IMR-90 (cell line): ENCODE data around the gene TMEM140. TPM values are rescaled to one million over a fixed set of nuclear protein-coding genes. Genes with fewer than 3 reads are reported as not detected.

Experiments
- ATAC-seq: fragments of 200-7000 bp; cut with Tn5 transposase; 2 replicates; pipeline ENCODE4 v1.9.1; 2020; ENCODE audit warnings: low read depth, mild to moderate bottlenecking, moderate library complexity
- BruUV-seq: library from RNA; stranded (reverse); fragments of 400-500 nt; replicated peaks from 2 replicates; lab custom pipeline; 2021; lab: Mats Ljungman, UMichigan
- CTCF ChIA-PET: fragments of 300-600 bp; formaldehyde crosslinking; extraction: SDS; loops from one replicate; lab custom pipeline; 2021; ENCODE audit warnings: antibody characterized with exemption; lab: Yijun Ruan, JAX
- POLR2A ChIA-PET: fragments of 300-600 bp; sonication (Branson Sonifier 250); formaldehyde crosslinking; loops from one replicate; lab custom pipeline; 2022; ENCODE audit warnings: antibody characterized with exemption; ENCODE audit not compliant: unreplicated experiment; lab: Charles Lee
- DNase-seq: peaks from one replicate; pipeline ENCODE4 v3.0.0; 2013
- H2AFZ ChIP-seq: replicated peaks from 2 replicates; pipeline ENCODE3; 2013; ENCODE audit warnings: low read length, mild to moderate bottlenecking; ENCODE audit not compliant: poor library complexity
- H2AK5ac ChIP-seq: 2 replicates; pipeline ENCODE4 v1.6.1; 2013; ENCODE audit warnings: low read depth, low read length, inconsistent platforms
- H2AK9ac ChIP-seq: replicated peaks from 2 replicates; pipeline ENCODE3; 2013; ENCODE audit warnings: mild to moderate bottlenecking, low read depth, low read length, moderate library complexity; ENCODE audit not compliant: poor library complexity
- H2BK120ac ChIP-seq: 2 replicates; pipeline ENCODE4 v1.6.1; 2013; ENCODE audit warnings: low read depth, low read length, inconsistent platforms
- H2BK15ac ChIP-seq: 3 replicates; pipeline ENCODE4 v1.6.1; 2013; ENCODE audit warnings: low read depth, low read length, inconsistent platforms
- H2BK20ac ChIP-seq: 2 replicates; pipeline ENCODE4 v1.6.1; 2013; ENCODE audit warnings: low read depth, mild to moderate bottlenecking, inconsistent platforms, low read length, moderate library complexity
- H2BK5ac ChIP-seq: 2 replicates; pipeline ENCODE4 v1.6.1; 2013; ENCODE audit warnings: mild to moderate bottlenecking, low read depth, low read length, inconsistent platforms; ENCODE audit not compliant: poor library complexity, severe bottlenecking
- H3K14ac ChIP-seq: replicated peaks from 2 replicates; pipeline ENCODE4 v1.6.1; 2013; ENCODE audit warnings: low read depth, low read length, inconsistent platforms
- H3K18ac ChIP-seq: 2 replicates; pipeline ENCODE4 v1.6.1; 2013; ENCODE audit warnings: low read depth, low read length, control low read depth
- H3K23ac ChIP-seq: 2 replicates; pipeline ENCODE4 v1.6.1; 2013; ENCODE audit warnings: low read depth, low read length, inconsistent platforms
- H3K27ac ChIP-seq: 2 replicates; pipeline ENCODE4 v1.5.1; 2013; ENCODE audit warnings: mild to moderate bottlenecking, control low read depth, low read length; ENCODE audit not compliant: insufficient read depth
- H3K27me3 ChIP-seq: 2 replicates; pipeline ENCODE4 v1.6.1; 2013; ENCODE audit warnings: low read length; ENCODE audit not compliant: control insufficient read depth, insufficient read depth
- H3K36me3 ChIP-seq: 2 replicates; pipeline ENCODE4 v1.6.1; 2013; ENCODE audit warnings: low read length, mixed read lengths; ENCODE audit not compliant: control insufficient read depth, insufficient read depth
- H3K4ac ChIP-seq: 2 replicates; pipeline ENCODE4 v1.6.1; 2013; ENCODE audit warnings: low read depth, low read length, inconsistent platforms
- H3K4me1 ChIP-seq: 2 replicates; pipeline ENCODE4 v1.6.1; 2013; ENCODE audit warnings: low read length, mixed read lengths; ENCODE audit not compliant: control insufficient read depth, insufficient read depth
- H3K4me2 ChIP-seq: 2 replicates; pipeline ENCODE4 v1.6.1; 2013; ENCODE audit warnings: low read depth, mild to moderate bottlenecking, control low read depth, low read length, moderate library complexity
- H3K4me3 ChIP-seq: 2 replicates; pipeline ENCODE4 v1.5.1; 2013; ENCODE audit warnings: low read depth, mild to moderate bottlenecking, control low read depth, low read length, moderate library complexity; ENCODE audit not compliant: insufficient read depth
- H3K56ac ChIP-seq: 2 replicates; pipeline ENCODE4 v1.6.1; 2013; ENCODE audit warnings: low read length, inconsistent platforms; ENCODE audit not compliant: insufficient read depth; ENCODE audit errors: extremely low read depth
- H3K79me1 ChIP-seq, 2 experiments: 2 replicates each; pipeline ENCODE4 v1.6.1; 2013; ENCODE audit warnings: low read length in 2 of 2, inconsistent platforms in 1 of 2, low read depth in 1 of 2
- H3K9ac ChIP-seq: 2 replicates; pipeline ENCODE4 v1.6.1; 2013; ENCODE audit warnings: low read depth, low read length, control low read depth
- H3K9me1 ChIP-seq: 2 replicates; pipeline ENCODE4 v1.6.1; 2013; ENCODE audit warnings: low read length, inconsistent platforms; ENCODE audit not compliant: insufficient read depth
- H3K9me3 ChIP-seq: 2 replicates; pipeline ENCODE4 v1.6.1; 2013; ENCODE audit warnings: low read length; ENCODE audit not compliant: control insufficient read depth, insufficient read depth
- H4K20me1 ChIP-seq: 2 replicates; pipeline ENCODE4 v1.6.1; 2013; ENCODE audit warnings: low read length, inconsistent platforms; ENCODE audit not compliant: insufficient read depth
- H4K5ac ChIP-seq: 2 replicates; pipeline ENCODE4 v1.6.1; 2013; ENCODE audit warnings: mild to moderate bottlenecking, low read depth, low read length, control low read depth
- H4K8ac ChIP-seq, 2 experiments: 2 replicates each; pipeline ENCODE4 v1.6.1; 2013; ENCODE audit warnings: low read depth in 2 of 2, low read length in 2 of 2, control low read depth in 1 of 2, inconsistent platforms in 1 of 2
- H4K91ac ChIP-seq: 2 replicates; pipeline ENCODE4 v1.6.1; 2013; ENCODE audit warnings: low read depth, low read length, inconsistent platforms; ENCODE audit not compliant: insufficient read depth
- CEBPB ChIP-seq: IDR thresholded peaks from 2 replicates; pipeline ENCODE4 v1.6.1; 2012; ENCODE audit warnings: low read depth, low read length, improper control_type of control experiment
- CHD1 ChIP-seq: IDR thresholded peaks from 2 replicates; pipeline ENCODE4 v1.6.1; 2012; ENCODE audit warnings: low read depth, low read length, improper control_type of control experiment
- RCOR1 ChIP-seq: IDR thresholded peaks from 2 replicates; pipeline ENCODE4 v1.6.1; 2012; ENCODE audit warnings: mild to moderate bottlenecking, low read length, improper control_type of control experiment; ENCODE audit not compliant: insufficient replicate concordance
- WGBS, 2 experiments: methylation state at CpG; one replicate each; pipeline versions ENCODE4 v1.1.5 to v1.1.7; 2013; ENCODE audit warnings: missing lambda C conversion rate in 2 of 2; ENCODE audit not compliant: insufficient read length in 1 of 2; ENCODE audit errors: extremely low coverage in 2 of 2; 5-methylcytosine and 5-hydroxymethylcytosine counted together
- dilution Hi-C: fragments of 300-500 bp; cut with HindIII; formaldehyde crosslinking; loops from one replicate; pipeline ENCODE4 v1.14.3; 2018; ENCODE audit warnings: low sequenced_read_pairs; ENCODE audit not compliant: unreplicated experiment
- in situ Hi-C: fragments of 300-500 bp; cut with MboI; formaldehyde crosslinking; loops from 3 replicates; pipeline ENCODE4 v1.14.3; 2019; ENCODE audit warnings: low sequenced_read_pairs, inconsistent platforms, mixed read lengths
- intact Hi-C: fragments of 100-400 bp; cut with micrococcal nuclease; formaldehyde crosslinking; loops from 2 replicates; pipeline ENCODE4 v1.10.0; 2022
- polyA plus RNA-seq, 3 experiments: library from polyadenylated mRNA; depleted of rRNA; stranded (reverse); fragments of >200 nt; gene quantifications; 2 replicates each; pipeline ENCODE4 v1.2.3, GENCODE V29; 2012; ENCODE audit warnings: low replicate concordance in 1 of 3
- total RNA-seq: library from RNA; depleted of rRNA; stranded (reverse); fragments of >200 nt; gene quantifications from 2 replicates; pipeline ENCODE4 v1.2.3, GENCODE V29; 2012

Gene TMEM140
- total and polyA plus RNA-seq, 2 of the 4 experiments (the other 2 are of a cell fraction): 0.24 to 0.72 TPM

DNA sequence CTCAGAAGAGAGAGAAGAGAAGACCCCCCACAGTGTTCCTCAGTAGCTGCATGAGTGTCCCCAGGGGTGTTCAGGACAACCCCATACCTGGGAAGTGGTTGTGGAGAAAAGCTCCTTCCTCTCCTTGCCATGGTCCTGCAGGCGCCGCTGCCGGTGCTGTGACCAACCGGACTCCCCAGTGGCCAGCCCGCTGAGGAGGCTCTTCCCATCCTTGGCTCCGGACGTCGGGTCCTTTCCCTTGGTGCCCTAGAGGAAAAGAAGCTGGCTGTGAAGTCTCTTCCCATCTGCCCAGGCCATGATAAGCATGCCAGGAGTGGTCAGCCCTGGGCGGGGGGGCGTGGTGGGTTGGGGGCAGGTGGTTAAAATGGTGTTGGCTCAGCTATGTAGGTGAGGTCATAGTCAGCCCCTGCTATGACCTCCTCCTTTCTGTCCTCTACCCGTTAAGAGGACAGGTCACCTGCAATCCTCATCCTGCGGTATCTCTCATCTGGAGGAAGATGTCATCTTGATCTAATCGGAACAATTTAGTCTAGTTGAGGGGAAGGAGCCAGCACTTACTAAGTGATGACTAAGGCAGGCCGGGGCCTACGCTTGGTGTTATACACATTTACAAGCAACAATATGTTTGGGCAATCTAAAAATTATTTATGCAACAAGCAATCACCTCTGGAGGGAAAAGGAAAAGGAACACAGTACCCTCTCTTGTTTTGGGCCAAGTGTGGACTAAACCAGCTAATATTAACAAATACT is 50.2 kb downstream of the TMEM140 start:
- Histone ChIP-seq H4K91ac (no peak overlapping the region), H4K5ac (no peak overlapping the region), H3K9me1 (peaks cover 6% of the 10 kb centered on the region), H2BK15ac (no peak overlapping the region), H3K4me2 (no peak overlapping the region), H3K9me3 (no peaks in the 10 kb centered on the region), H3K36me3 (peaks cover 16% of the 10 kb centered on the region), H3K4me1 (peaks cover 12% of the 10 kb centered on the region), H2AK5ac (no peak overlapping the region), H3K4me3 (no peak overlapping the region), H3K18ac (no peak overlapping the region), H3K23ac (no peak overlapping the region), H4K20me1 (no peaks in the 10 kb centered on the region), H2AFZ (no peak overlapping the region), H2BK5ac (no peak overlapping the region), H3K27ac (no peak overlapping the region), H3K9ac (no peak overlapping the region), H3K79me1 (peaks cover 3 to 9% of the 10 kb centered on the region in 2 experiments; a peak in 3 of 4 replicates), H3K27me3 (no peaks in the 10 kb centered on the region), H2BK120ac (no peak overlapping the region), H2AK9ac (no peak overlapping the region), H4K8ac (no peak overlapping the region), H3K56ac (no peak overlapping the region), H3K4ac (no peak overlapping the region), H3K14ac (no peak overlapping the region), H2BK20ac (no peak overlapping the region)
- ATAC-seq (no peak), DNase-seq (peak; percentile 49)
- CTCF ChIA-PET: no interaction called here
- intact Hi-C loops (no loop called here), dilution Hi-C loops (no loop called here), in situ Hi-C loops (no loop called here)
- POLR2A ChIA-PET: no interaction called here
- no TSS peak for BruUV-seq
- peak; percentile 38 for TF ChIP-seq CEBPB
- no peak for TF ChIP-seq CHD1
- TF ChIP-seq RCOR1: no peak
- no CpG with 5 or more reads among the region's 15 CpGs for WGBS, 2 experiments
